GM12875 (cell line): Measurements from ENCODE around the gene CSRP1.

Source experiments
- H3K4me3 ChIP-seq: one replicate; pipeline ENCODE4 v1.5.1; 2011; ENCODE audit warnings: low read depth, low read length, control low read depth
- TF ChIP-seq, protein P1 (sequence below): IDR thresholded peaks from 2 replicates; pipeline ENCODE4 v1.5.1; 2011; ENCODE audit warnings: low read depth, mild to moderate bottlenecking, control low read depth, inconsistent platforms, low read length, moderate library complexity, borderline replicate concordance; ENCODE audit not compliant: insufficient read depth

Gene CSRP1

DNA sequence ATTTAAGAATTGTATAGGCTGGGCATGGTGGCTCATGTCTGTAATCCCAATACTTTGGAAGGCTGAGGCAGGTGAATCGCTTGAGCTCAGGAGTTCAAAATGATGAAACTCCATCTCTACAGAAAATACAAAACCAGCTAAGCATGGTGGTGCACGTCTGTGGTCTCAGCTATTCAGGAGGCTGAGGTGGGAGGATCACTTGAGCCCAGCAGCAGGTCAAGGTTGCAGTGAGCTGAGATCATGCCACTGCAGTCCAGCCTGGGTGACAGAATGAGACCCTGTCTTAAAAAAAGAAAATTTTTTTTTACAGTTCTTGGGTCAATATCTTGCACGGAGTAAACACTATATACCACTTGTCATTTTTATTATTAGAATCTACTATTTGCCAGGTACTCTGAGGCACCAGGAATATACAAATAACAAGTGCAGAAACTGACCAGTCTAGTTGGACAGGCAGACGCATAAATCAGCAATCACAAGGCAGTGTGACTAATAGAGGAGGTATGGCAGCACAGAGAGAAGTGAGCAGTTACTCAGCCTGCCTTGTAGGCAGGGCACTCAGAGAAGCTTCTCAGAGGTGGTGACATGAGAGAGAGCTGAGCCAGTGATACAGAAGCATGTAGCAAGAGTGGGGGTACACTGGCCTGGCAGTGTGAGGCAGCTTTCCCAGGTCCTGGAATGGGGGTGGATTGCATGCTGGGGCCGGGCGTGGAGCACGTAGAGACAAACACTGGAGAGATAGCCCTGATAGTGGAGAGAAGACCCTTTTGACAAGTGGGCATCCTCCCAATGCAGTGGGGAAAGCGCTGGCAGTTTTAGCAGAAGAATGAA is 45.9 kb downstream of the CSRP1 start:
- TF ChIP-seq, protein P1, sequence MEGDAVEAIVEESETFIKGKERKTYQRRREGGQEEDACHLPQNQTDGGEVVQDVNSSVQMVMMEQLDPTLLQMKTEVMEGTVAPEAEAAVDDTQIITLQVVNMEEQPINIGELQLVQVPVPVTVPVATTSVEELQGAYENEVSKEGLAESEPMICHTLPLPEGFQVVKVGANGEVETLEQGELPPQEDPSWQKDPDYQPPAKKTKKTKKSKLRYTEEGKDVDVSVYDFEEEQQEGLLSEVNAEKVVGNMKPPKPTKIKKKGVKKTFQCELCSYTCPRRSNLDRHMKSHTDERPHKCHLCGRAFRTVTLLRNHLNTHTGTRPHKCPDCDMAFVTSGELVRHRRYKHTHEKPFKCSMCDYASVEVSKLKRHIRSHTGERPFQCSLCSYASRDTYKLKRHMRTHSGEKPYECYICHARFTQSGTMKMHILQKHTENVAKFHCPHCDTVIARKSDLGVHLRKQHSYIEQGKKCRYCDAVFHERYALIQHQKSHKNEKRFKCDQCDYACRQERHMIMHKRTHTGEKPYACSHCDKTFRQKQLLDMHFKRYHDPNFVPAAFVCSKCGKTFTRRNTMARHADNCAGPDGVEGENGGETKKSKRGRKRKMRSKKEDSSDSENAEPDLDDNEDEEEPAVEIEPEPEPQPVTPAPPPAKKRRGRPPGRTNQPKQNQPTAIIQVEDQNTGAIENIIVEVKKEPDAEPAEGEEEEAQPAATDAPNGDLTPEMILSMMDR, result no peak
- H3K4me3 ChIP-seq, result no peak overlapping the region

DNA sequence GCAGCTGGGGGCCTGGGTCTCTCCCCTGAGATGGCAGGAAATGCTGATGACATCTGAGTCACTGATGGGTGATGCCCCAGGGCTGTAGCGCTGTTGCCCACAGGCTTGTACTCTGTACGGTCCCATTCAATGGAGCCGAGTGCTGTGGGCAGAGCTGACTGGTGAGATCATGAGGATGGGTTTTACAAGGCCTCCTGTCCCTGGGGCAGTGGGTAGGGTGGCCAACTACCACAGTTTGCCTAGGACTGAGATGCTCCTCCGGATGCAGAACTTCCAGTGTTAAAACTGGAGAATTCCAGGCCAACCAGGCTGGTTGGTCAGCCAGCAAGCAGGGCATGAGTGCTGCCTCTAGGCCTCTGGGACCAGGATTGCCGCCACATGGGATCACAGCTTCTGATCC is 47.1 kb downstream of the CSRP1 start:
- TF ChIP-seq, protein P1, result no peak
- no peak overlapping the region for H3K4me3 ChIP-seq

DNA sequence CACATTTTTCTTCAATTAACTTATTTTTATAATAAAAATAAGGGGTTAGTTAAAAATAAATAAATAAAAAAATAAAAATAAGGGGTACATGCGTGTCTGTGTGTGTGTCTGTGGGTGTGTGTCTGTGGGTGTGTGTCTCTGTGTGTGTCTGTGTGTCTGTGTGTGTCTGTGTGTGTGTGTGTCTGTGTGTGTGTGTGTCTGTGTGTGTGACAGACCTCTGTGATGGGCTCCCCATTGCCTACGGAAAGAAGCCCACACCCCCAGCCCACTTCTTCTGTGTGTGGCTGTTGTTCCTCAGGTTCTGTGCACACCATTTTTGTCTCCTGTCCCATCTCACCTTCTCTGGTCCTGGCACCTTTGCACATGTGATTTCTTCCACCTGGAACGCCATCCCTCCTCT is 47.9 kb downstream of the CSRP1 start:
- TF ChIP-seq, protein P1, result no peak
- H3K4me3 ChIP-seq, result no peak overlapping the region

DNA sequence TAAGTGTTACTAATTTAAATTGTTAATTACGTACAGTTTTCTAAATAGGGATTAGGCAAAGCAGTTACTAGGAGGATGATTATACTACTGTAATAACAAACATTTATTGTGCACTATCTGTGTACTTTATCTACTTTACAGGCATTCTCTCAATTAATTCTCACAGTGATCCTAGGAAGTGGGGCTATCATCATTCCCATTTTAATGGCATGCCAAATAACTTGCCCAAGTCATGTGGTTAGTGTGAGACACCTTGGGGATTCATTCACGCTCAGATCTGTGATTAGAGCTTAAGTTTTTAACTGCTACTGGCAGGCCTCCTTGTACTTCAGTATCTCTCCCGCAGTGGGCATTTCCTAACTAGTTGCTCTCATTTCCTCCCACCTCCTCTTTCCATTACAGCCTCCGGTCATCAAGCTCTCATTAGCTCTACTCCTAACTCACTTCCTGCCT is 49.4 kb downstream of the CSRP1 start:
- TF ChIP-seq, protein P1, result no peak
- no peak overlapping the region for H3K4me3 ChIP-seq

DNA sequence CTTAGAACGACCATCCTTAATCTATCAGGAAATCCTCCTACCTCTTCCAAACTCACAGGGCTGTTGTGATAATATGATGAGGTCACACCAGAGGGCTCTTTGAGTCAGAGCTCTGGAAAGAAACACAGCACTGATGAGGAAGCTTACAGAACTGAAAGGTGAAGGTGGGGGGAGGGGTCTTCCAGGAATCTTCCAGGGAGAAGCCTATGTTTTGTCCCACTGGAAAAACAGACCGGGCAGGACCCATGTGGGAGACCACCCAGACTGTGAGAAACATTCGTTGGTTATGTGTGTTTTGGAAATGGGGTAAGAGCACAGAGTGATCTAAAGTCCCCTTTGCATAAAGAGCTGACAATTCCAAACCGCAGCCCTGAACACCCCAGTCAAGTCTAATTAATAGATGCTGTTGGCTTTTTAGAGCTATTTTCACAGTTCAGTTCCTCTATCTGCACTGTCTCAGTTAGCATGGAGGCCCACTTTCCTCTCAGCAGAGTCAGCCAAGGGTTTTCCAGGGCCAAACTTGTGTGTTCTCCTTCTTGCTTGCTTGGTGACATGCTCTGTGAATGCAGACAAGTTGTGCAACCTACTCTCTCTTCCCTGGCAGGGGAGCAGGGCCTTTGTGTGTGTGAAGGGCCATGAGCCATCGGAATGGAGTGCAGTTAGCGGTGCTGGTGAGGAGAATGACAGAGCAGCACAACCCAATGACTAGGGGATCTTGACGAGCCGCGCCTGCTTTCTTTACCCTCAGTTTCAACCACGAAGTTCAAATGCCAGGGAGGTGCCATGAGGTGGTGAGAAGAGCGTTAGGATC is 50.2 kb downstream of the CSRP1 start:
- TF ChIP-seq, protein P1, result no peak
- H3K4me3 ChIP-seq, result no peak overlapping the region

DNA sequence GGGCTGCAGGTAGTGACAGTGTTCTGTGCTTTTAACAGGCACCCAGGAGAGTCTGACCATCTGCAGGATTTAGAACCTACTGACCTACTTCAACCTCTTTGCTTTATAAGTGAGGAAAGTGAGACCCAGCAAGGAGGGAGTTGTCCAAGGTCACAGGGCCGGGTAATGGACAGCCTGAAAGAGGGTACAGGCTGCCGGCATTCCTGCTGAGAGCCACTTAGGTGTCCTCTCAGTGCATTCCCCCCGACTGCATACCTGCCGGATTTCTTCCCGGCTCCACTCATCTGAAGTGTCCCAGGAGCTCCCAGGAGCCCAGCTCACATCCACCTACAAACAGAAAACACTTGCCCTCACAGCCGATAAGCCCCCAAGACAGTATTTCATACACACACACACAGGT is 51.8 kb downstream of the CSRP1 start:
- TF ChIP-seq, protein P1, result no peak
- H3K4me3 ChIP-seq, result no peak overlapping the region
